HG02870 (cell line): ENCODE measurements around the gene CADM1.

Source experiments
- ATAC-seq: cut with Tn5 transposase; IDR thresholded peaks from one replicate; pipeline ENCODE4 v1.9.1; 2021; ENCODE audit warnings: mild to moderate bottlenecking, moderate library complexity; ENCODE audit not compliant: unreplicated experiment

The CADM1 gene

GRCh38 chr11:115219376-115219775, 284.8 kb downstream of the CADM1 start:
- no peak for ATAC-seq

- no peak for ATAC-seq
These were observed 286.4 kb downstream of the CADM1 start for GRCh38 chr11:115217726-115218311.

GRCh38 chr11:115215694-115216617, 288.3 kb downstream of the CADM1 start:
- ATAC-seq, result no peak

GRCh38 chr11:115214644-115215234, 289.5 kb downstream of the CADM1 start:
- ATAC-seq, result no peak

- no peak for ATAC-seq
These were observed 291.2 kb downstream of the CADM1 start for GRCh38 chr11:115213007-115213406.

- ATAC-seq, result no peak
These were observed 295.4 kb downstream of the CADM1 start for GRCh38 chr11:115208808-115209259.

- no peak for ATAC-seq
These were observed 296.3 kb downstream of the CADM1 start for GRCh38 chr11:115207916-115208315.

GRCh38 chr11:115207166-115207591, 297.0 kb downstream of the CADM1 start:
- ATAC-seq, result no peak

- no peak for ATAC-seq
These were observed 297.7 kb downstream of the CADM1 start for GRCh38 chr11:115206365-115207022.

- no peak for ATAC-seq
These were observed 301.2 kb downstream of the CADM1 start for GRCh38 chr11:115202900-115203552.

GRCh38 chr11:115202074-115202473, 302.1 kb downstream of the CADM1 start:
- ATAC-seq, result no peak

- ATAC-seq, result no peak
These were observed 303.0 kb downstream of the CADM1 start for GRCh38 chr11:115201111-115201792.

- no peak for ATAC-seq
These were observed 304.6 kb downstream of the CADM1 start for GRCh38 chr11:115199481-115200069.

GRCh38 chr11:115198321-115198741, 305.9 kb downstream of the CADM1 start:
- ATAC-seq, result no peak

- ATAC-seq, result no peak
These were observed 306.8 kb downstream of the CADM1 start for GRCh38 chr11:115197433-115197832.

GRCh38 chr11:115197031-115197430, 307.2 kb downstream of the CADM1 start:
- ATAC-seq, result no peak

- ATAC-seq, result peak; percentile 56
These were observed 309.5 kb downstream of the CADM1 start for GRCh38 chr11:115194802-115195110.

GRCh38 chr11:115193914-115194801, 310.1 kb downstream of the CADM1 start:
- peak; percentile 87 for ATAC-seq

GRCh38 chr11:115191761-115192160, 312.5 kb downstream of the CADM1 start:
- ATAC-seq, result no peak
